Body of pancreas (tissue), 4 donors: ENCODE results near the gene CAMTA1.

Source experiments
- CTCF ChIP-seq, 7 experiments: fragments of 450-650 bp in 4 of 7; fragments of 200-600 bp in 3 of 7; sonication (generic) in 3 of 7; IDR thresholded peaks; one replicate each; pipeline ENCODE4 v1.5.1; 2016 to 2019; ENCODE audit warnings: antibody characterized with exemption in 7 of 7
- POLR2A ChIP-seq, 3 donors: fragments of 450-650 bp; IDR thresholded peaks; one replicate each; pipeline ENCODE4 v1.6.1; 2016; ENCODE audit warnings: antibody characterized with exemption in 3 of 3, mild to moderate bottlenecking in 2 of 3

GRCh38 chr1:7518411-7518810 lies 733.2 kb downstream of the CAMTA1 start:
- TF ChIP-seq CTCF (IDR thresholded peaks at IDR 0.05): no peak
- no peak for TF ChIP-seq POLR2A (IDR thresholded peaks at IDR 0.05)
